DMS 273 treated with DMSO at 0.1 percent for 48 hours (cell line): ENCODE data around the gene SLC16A3.

Experiments used
- DNase-seq: peaks from one replicate; lab custom pipeline; 2025; lab: John Stamatoyannopoulos, UW

SLC16A3 gene

DNA sequence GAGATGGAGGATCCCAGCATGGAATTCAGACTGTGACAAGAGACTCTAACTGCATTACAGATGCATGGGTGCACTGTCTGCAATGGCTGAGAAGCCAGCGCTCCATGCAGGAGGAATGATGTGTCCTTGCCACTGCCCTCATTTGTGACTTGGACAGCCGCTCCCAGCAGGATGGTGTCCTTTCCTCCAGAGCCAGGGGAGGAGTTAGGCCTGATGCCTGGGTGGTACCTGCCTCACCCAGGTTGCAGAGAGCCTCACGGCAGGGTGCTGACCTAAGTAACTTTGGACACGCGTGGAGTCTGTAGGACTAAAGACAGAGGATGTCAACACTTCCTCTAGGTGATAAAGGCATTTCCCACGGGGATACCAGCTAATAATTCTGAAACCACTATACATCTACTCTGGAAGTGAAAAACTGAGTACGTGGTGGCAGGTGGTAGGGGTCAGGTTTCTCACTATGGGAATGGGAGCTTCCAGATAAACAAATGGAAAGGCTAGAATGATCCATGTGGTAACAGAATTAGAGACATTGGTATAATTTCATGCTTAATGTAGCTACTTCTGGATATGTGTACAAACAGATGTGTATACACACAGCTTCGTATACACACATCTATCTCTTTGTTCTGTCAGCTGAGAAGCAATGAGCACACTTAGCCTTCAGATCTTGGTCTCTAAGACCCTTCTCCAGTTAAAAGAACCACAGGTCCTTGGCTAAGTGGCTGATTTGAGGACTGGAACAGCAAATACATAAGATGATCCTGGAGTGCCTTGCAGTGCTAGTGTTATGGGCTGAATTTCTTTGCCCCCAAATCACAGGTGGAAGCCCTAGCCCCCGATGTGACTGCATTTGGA lies 58.4 kb downstream of the SLC16A3 start:
- DNase-seq: no peak

DNA sequence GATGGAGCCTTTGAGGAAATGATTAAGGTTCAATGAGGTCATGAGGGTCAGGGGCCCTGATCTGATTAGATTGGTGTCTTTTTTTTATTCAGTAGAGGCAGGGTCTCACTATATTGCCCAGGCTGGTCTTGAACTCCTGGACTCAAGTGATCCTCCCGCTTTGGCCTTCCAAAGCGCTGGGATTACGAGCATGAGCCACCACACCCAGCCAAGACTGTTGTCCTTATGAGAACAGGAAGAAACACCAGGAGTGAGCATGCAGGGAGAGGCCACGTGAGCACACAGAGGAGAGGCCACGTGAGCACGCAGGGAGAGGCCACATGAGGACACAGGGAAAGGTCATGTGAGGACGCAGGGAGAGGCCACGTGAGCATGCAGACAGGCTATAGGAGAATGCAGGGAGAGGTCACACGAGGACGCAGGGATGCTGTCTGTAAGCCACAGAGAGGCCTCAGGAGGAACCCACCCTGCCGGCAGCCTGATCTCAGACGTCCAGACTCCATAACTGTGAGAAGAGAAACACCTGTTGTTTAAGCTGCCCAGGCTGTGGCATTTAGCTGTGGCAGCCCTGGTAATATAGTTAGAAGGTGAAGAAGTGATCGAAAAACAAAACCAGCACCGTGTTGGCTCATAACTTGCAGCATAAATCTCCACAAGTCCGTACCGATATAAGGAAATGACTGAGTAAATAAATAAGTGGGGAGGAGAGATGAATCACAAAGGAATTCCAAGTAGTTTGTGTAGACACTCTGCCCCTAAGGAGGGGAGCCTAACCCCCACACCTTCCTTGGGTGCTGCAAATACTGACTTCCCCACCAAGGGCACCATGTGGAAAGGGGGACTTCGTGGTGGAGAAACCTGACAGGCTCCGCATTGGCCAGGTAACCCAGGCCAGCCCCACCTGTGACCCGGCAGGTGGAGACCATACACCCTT lies 59.3 kb downstream of the SLC16A3 start:
- peak; percentile 95 for DNase-seq
